Liver (tissue), 9 donors: Measurements from ENCODE around the gene SPINK1. TPM values are rescaled to one million over a fixed set of nuclear protein-coding genes. Genes with fewer than 3 reads are reported as not detected.

Experiments
- DNase-seq: peaks from one replicate; pipeline ENCODE4 v3.0.0-alpha.2; 2017; ENCODE audit warnings: low spot score
- H3K27ac ChIP-seq, 2 donors: one replicate each; pipeline ENCODE4 v1.7.0; 2013; ENCODE audit warnings: inconsistent platforms in 2 of 2, low read length in 2 of 2, control low read depth in 1 of 2, low read depth in 1 of 2, mild to moderate bottlenecking in 1 of 2
- H3K27me3 ChIP-seq, 4 donors: one replicate each; pipeline versions ENCODE4 v1.6.1 to v1.7.0; 2013; ENCODE audit warnings: low read length in 3 of 4, inconsistent platforms in 1 of 4, mild to moderate bottlenecking in 1 of 4, moderate library complexity in 1 of 4; ENCODE audit not compliant: control insufficient read depth in 4 of 4, insufficient read depth in 4 of 4
- H3K36me3 ChIP-seq, 4 donors: one replicate each; pipeline versions ENCODE4 v1.6.1 to v1.7.0; 2013; ENCODE audit warnings: low read length in 3 of 4, mild to moderate bottlenecking in 3 of 4, low read depth in 1 of 4, moderate library complexity in 1 of 4; ENCODE audit not compliant: control insufficient read depth in 4 of 4, insufficient read depth in 3 of 4
- H3K4me1 ChIP-seq, 4 donors: one replicate each; pipeline versions ENCODE4 v1.6.1 to v1.7.0; 2013; ENCODE audit warnings: low read length in 3 of 4, mild to moderate bottlenecking in 3 of 4, moderate library complexity in 1 of 4; ENCODE audit not compliant: control insufficient read depth in 4 of 4, insufficient read depth in 4 of 4
- H3K4me3 ChIP-seq, 3 donors: one replicate each; pipeline versions ENCODE4 v1.6.1 to v1.7.0; 2013; ENCODE audit warnings: low read length in 3 of 3, control low read depth in 1 of 3, low read depth in 1 of 3, mild to moderate bottlenecking in 1 of 3
- H3K9ac ChIP-seq, 2 donors: one replicate each; pipeline ENCODE4 v1.7.0; 2013; ENCODE audit warnings: low read length in 2 of 2, mild to moderate bottlenecking in 2 of 2, moderate library complexity in 2 of 2, control low read depth in 1 of 2, low read depth in 1 of 2
- H3K9me3 ChIP-seq, 4 donors: one replicate each; pipeline versions ENCODE4 v1.6.1 to v1.7.0; 2013; ENCODE audit warnings: low read length in 3 of 4; ENCODE audit not compliant: control insufficient read depth in 4 of 4
- EGR1 ChIP-seq, 2 donors: IDR thresholded peaks; 2 replicates each; pipeline ENCODE4 v1.6.1; 2016 to 2018; ENCODE audit warnings: antibody characterized with exemption in 2 of 2, low read depth in 2 of 2
- FOXA1 ChIP-seq: IDR thresholded peaks from 2 replicates; pipeline ENCODE4 v1.6.1; 2016; ENCODE audit warnings: antibody characterized with exemption
- FOXA2 ChIP-seq: IDR thresholded peaks from 2 replicates; pipeline ENCODE4 v1.6.1; 2016; ENCODE audit warnings: antibody characterized with exemption
- GABPA ChIP-seq, 2 donors: IDR thresholded peaks in 1 of 2; conservative IDR thresholded peaks in 1 of 2; 2 replicates each; pipeline ENCODE4 v1.6.1; 2016; ENCODE audit warnings: antibody characterized with exemption in 2 of 2, mild to moderate bottlenecking in 1 of 2, moderate library complexity in 1 of 2
- HNF4G ChIP-seq: IDR thresholded peaks from 2 replicates; pipeline ENCODE4 v1.6.1; 2016; ENCODE audit warnings: antibody characterized with exemption
- JUND ChIP-seq, 2 donors: IDR thresholded peaks; 2 replicates each; pipeline ENCODE4 v1.6.1; 2016; ENCODE audit warnings: antibody characterized with exemption in 2 of 2
- NR2F2 ChIP-seq: IDR thresholded peaks from 2 replicates; pipeline ENCODE4 v1.6.1; 2016; ENCODE audit warnings: antibody characterized with exemption
- RAD21 ChIP-seq, 2 donors: IDR thresholded peaks; 2 replicates each; pipeline ENCODE4 v1.6.1; 2016; ENCODE audit warnings: antibody characterized with exemption in 2 of 2, mild to moderate bottlenecking in 2 of 2
- RXRA ChIP-seq, 2 donors: IDR thresholded peaks; 2 replicates each; pipeline ENCODE4 v1.6.1; 2017 to 2018; ENCODE audit warnings: antibody characterized with exemption in 2 of 2, mild to moderate bottlenecking in 1 of 2
- SP1 ChIP-seq: IDR thresholded peaks from 2 replicates; pipeline ENCODE4 v1.6.1; 2018; ENCODE audit warnings: antibody characterized with exemption, mild to moderate bottlenecking
- TAF1 ChIP-seq: conservative IDR thresholded peaks from 2 replicates; pipeline ENCODE4 v1.6.1; 2016; ENCODE audit warnings: antibody characterized with exemption, mild to moderate bottlenecking
- YY1 ChIP-seq: IDR thresholded peaks from 2 replicates; pipeline ENCODE4 v1.6.1; 2016; ENCODE audit warnings: antibody characterized with exemption, mild to moderate bottlenecking
- WGBS: extraction: QIAGEN DNeasy Blood & Tissue Kit; methylation state at CpG from one replicate; pipeline ENCODE4 v1.1.7; 2013; 5-methylcytosine and 5-hydroxymethylcytosine counted together
- polyA plus RNA-seq, 2 donors: library from polyadenylated mRNA; stranded (reverse) in 1 of 2; unstranded in 1 of 2; fragments of 200-250 nt in 1 of 2; fragments of >200 nt in 1 of 2; fragmentation: Nextera tagmentation in 1 of 2; extraction: Ambion mirVana in 1 of 2; gene quantifications; one replicate each; pipeline versions ENCODE4 v1.2.1 to v1.2.3, GENCODE V29; 2013 to 2015
- total RNA-seq, 2 donors: library from RNA; depleted of rRNA; stranded (reverse); fragments of >200 nt; gene quantifications; one replicate each; pipeline ENCODE4 v1.2.3, GENCODE V29; 2014
- TF ChIP-seq, protein P1 (sequence below): IDR thresholded peaks from 2 replicates; pipeline ENCODE4 v1.6.1; 2016; ENCODE audit warnings: antibody characterized with exemption, mild to moderate bottlenecking
- TF ChIP-seq, protein P2 (sequence below): IDR thresholded peaks from 2 replicates; pipeline ENCODE4 v1.6.1; 2016; ENCODE audit warnings: antibody characterized with exemption
- TF ChIP-seq, protein P3 (sequence below): fragments of 150-350 bp; IDR thresholded peaks from 2 replicates; pipeline ENCODE4 v1.5.1; 2017; ENCODE audit warnings: improper control_type of control experiment, low read depth, low read length; ENCODE audit not compliant: missing input control
- TF ChIP-seq, protein P4 (sequence below): IDR thresholded peaks from 2 replicates; pipeline ENCODE4 v1.6.1; 2016; ENCODE audit warnings: antibody characterized with exemption
- donor health status: healthy.
- donor health status: healthy.
- donor health status: healthy.
- donor health status: healthy.
- donor health status: healthy.

Gene SPINK1
- total and polyA plus RNA-seq, 4 donors: 0.33 to 2,026 (median 116) TPM

DNA sequence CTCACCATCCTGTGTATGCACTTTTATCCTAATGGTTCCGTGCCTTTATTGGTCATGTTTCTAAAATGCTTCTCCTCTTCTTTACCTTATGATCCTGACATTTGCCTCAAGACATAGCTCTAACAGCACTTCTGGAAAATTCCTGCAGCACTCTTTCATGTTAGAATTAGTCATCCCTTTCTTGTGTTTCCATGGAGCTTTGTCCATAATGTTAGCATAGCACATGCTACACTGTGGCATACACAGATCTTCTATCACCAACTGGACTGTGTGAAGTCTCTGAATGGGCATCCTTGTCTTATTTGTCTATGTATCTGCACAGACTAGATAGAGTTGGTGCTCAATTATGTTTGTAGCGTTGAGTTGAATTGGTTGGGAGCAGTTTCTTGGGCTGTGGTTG, 49.0 kb upstream of the SPINK1 start:
- Histone ChIP-seq H3K27ac (no peak overlapping the region), H3K27me3 (no peaks in the 10 kb centered on the region), H3K4me3 (no peak overlapping the region), H3K9ac (no peak overlapping the region), H3K4me1 (no peaks in the 10 kb centered on the region), H3K9me3 (no peaks in the 10 kb centered on the region), H3K36me3 (no peaks in the 10 kb centered on the region)
- no peak for DNase-seq
- 90% methylated on average over 2 of the region's 2 CpGs for whole genome bisulfite sequencing
- TF ChIP-seq, protein P1, sequence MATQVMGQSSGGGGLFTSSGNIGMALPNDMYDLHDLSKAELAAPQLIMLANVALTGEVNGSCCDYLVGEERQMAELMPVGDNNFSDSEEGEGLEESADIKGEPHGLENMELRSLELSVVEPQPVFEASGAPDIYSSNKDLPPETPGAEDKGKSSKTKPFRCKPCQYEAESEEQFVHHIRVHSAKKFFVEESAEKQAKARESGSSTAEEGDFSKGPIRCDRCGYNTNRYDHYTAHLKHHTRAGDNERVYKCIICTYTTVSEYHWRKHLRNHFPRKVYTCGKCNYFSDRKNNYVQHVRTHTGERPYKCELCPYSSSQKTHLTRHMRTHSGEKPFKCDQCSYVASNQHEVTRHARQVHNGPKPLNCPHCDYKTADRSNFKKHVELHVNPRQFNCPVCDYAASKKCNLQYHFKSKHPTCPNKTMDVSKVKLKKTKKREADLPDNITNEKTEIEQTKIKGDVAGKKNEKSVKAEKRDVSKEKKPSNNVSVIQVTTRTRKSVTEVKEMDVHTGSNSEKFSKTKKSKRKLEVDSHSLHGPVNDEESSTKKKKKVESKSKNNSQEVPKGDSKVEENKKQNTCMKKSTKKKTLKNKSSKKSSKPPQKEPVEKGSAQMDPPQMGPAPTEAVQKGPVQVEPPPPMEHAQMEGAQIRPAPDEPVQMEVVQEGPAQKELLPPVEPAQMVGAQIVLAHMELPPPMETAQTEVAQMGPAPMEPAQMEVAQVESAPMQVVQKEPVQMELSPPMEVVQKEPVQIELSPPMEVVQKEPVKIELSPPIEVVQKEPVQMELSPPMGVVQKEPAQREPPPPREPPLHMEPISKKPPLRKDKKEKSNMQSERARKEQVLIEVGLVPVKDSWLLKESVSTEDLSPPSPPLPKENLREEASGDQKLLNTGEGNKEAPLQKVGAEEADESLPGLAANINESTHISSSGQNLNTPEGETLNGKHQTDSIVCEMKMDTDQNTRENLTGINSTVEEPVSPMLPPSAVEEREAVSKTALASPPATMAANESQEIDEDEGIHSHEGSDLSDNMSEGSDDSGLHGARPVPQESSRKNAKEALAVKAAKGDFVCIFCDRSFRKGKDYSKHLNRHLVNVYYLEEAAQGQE: no peak
- no peak for TF ChIP-seq GABPA (IDR thresholded peaks at IDR 0.05 in 1 of 2, conservative IDR thresholded peaks at IDR 0.05 in 1 of 2)

DNA sequence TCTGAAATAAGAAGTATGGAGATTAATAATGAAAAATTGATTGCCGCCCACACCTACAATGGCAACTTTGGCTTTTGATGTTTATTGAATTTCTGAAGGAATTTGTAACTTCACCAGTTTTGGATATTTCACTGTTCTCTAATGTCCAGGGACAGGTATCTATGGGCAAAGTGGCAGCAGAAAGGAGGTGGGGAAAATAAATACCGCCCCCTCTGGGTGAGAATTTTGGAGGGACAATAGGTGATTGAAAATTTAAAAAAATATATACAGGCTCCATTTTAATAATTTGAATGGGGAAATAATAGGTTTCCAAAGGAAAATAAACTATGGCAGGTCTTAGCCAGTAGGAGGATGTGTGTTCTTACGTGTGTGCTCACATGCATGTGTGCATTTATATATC, 48.3 kb upstream of the SPINK1 start:
- H3K4me3 ChIP-seq: no peak overlapping the region
- H3K36me3 ChIP-seq: no peaks in the 10 kb centered on the region
- 95% methylated on average over 3 of the region's 3 CpGs for WGBS
- H3K9ac ChIP-seq: no peak overlapping the region
- no peaks in the 10 kb centered on the region for H3K4me1 ChIP-seq
- no peaks in the 10 kb centered on the region for H3K27me3 ChIP-seq
- TF ChIP-seq, protein P2, sequence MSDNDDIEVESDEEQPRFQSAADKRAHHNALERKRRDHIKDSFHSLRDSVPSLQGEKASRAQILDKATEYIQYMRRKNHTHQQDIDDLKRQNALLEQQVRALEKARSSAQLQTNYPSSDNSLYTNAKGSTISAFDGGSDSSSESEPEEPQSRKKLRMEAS: no peak
- TF ChIP-seq FOXA1: no peak
- TF ChIP-seq, protein P1: no peak
- no peak for TF ChIP-seq RAD21 (IDR thresholded peaks at IDR 0.05)
- no peak for TF ChIP-seq TAF1
- TF ChIP-seq JUND (IDR thresholded peaks at IDR 0.05): no peak
- no peak for TF ChIP-seq FOXA2
- no peak for TF ChIP-seq NR2F2
- no peak for TF ChIP-seq SP1
- TF ChIP-seq RXRA (IDR thresholded peaks at IDR 0.05): no peak
- TF ChIP-seq, protein P3, sequence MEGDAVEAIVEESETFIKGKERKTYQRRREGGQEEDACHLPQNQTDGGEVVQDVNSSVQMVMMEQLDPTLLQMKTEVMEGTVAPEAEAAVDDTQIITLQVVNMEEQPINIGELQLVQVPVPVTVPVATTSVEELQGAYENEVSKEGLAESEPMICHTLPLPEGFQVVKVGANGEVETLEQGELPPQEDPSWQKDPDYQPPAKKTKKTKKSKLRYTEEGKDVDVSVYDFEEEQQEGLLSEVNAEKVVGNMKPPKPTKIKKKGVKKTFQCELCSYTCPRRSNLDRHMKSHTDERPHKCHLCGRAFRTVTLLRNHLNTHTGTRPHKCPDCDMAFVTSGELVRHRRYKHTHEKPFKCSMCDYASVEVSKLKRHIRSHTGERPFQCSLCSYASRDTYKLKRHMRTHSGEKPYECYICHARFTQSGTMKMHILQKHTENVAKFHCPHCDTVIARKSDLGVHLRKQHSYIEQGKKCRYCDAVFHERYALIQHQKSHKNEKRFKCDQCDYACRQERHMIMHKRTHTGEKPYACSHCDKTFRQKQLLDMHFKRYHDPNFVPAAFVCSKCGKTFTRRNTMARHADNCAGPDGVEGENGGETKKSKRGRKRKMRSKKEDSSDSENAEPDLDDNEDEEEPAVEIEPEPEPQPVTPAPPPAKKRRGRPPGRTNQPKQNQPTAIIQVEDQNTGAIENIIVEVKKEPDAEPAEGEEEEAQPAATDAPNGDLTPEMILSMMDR: no peak
- no peak for TF ChIP-seq HNF4G
- TF ChIP-seq GABPA (IDR thresholded peaks at IDR 0.05 in 1 of 2, conservative IDR thresholded peaks at IDR 0.05 in 1 of 2): no peak
- TF ChIP-seq, protein P4, sequence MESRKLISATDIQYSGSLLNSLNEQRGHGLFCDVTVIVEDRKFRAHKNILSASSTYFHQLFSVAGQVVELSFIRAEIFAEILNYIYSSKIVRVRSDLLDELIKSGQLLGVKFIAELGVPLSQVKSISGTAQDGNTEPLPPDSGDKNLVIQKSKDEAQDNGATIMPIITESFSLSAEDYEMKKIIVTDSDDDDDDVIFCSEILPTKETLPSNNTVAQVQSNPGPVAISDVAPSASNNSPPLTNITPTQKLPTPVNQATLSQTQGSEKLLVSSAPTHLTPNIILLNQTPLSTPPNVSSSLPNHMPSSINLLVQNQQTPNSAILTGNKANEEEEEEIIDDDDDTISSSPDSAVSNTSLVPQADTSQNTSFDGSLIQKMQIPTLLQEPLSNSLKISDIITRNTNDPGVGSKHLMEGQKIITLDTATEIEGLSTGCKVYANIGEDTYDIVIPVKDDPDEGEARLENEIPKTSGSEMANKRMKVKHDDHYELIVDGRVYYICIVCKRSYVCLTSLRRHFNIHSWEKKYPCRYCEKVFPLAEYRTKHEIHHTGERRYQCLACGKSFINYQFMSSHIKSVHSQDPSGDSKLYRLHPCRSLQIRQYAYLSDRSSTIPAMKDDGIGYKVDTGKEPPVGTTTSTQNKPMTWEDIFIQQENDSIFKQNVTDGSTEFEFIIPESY: no peak
- TF ChIP-seq YY1: no peak
- no peak for TF ChIP-seq EGR1 (IDR thresholded peaks at IDR 0.05; ENCODE audit: low read depth in 2 of 2)
- DNase-seq: no peak
- no peak overlapping the region for H3K27ac ChIP-seq
- no peaks in the 10 kb centered on the region for H3K9me3 ChIP-seq
